NCI-H1417 treated with DMSO at 0.1 percent for 48 hours (cell line): ENCODE measurements around the gene ZBTB20.

Source experiments
- DNase-seq: peaks from one replicate; lab custom pipeline; 2025; lab: John Stamatoyannopoulos, UW

ZBTB20 gene

DNA sequence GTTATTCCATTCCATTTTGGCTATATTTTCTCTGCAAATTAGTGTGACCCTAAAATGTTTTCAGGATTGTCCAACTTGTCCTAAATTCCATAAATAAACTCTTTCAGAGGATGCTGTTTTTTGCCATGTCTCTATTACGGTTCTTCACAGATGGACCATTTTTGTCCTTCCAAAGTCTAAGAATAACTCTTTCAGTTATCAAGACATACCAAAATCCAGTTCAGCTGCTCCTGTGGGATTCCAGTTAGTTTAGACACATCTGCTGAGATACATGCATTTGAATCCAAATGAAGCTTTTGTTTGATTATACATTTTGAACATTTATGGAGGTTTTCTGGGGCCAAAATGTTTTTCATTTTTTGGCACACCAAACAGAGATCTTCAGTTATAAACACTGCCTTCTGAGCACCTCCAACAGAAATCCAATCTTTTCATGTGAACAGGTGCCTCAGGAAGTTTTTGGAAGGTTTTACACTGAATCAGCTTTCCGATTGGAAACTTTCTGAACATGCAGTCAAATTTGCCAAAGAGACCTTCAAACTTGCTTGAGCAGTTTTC lies 772.6 kb downstream of the ZBTB20 start:
- DNase-seq, result no peak

GRCh38 chr3:114370537-114371174 lies 776.4 kb downstream of the ZBTB20 start:
- DNase-seq, result no peak

DNA sequence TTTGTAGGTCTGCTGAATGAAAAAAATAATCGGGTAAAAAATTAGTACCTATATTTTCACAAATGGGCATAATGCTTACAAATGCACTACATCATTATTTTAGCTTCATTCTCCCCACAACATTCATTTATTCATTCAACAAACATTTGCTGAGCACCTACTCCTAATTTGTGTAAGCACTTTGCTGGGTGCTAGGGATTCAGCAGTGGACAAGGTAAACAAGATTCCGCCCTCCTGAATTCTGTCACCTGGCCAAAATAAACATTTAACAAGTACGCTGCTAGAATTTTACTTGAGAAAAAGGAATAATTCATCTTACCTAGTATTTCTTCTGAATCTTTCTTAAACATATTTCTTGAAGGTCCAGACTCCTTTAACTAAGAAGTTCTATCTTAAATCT lies 781.2 kb downstream of the ZBTB20 start:
- no peak for DNase-seq

- no peak for DNase-seq
Observed at GRCh38 chr3:114364806-114365654, 782.1 kb downstream of the ZBTB20 start.

- no peak for DNase-seq
Observed at GRCh38 chr3:114363554-114364202, 783.4 kb downstream of the ZBTB20 start.

GRCh38 chr3:114362815-114363214 lies 784.3 kb downstream of the ZBTB20 start:
- DNase-seq, result no peak

DNA sequence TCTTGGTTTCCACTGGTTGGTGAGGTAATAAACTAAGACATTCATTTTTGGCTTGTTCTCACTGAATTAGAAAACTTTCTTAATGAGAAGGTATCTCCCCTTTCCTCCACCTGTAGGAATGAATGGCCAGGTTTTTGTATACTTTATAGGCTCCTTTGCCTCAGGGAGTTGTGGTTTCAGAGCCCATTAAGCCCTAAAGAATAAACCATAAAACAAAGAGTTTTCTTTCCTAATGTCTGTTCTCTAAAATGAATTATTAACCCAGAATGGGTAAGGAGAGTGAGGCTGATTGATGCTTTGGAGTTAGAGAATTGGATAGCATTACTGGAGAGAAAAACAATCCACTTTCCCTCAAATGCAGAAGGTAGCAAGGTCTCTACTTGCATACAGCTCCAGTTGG lies 785.7 kb downstream of the ZBTB20 start:
- no peak for DNase-seq

DNA sequence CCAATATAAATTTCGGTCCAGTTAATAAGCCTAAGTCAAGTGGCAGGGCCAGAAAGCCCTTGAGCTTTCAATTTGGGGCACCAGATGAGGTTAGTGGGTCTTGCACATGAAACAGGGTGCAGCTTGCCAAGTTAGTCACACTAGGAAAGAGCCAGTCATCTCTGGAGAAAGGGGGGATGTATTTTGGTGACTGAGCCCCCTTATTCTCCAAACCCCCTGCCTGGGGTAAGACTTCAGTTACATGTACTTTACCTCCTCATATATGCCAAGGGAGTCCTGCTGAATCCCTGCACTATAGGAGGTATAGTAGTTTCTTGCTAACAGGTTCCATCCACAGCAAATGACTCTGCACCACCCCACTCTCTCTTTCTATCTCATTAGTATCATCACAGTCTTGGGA lies 790.6 kb downstream of the ZBTB20 start:
- DNase-seq, result no peak

GRCh38 chr3:114356066-114356465 lies 791.0 kb downstream of the ZBTB20 start:
- no peak for DNase-seq

DNA sequence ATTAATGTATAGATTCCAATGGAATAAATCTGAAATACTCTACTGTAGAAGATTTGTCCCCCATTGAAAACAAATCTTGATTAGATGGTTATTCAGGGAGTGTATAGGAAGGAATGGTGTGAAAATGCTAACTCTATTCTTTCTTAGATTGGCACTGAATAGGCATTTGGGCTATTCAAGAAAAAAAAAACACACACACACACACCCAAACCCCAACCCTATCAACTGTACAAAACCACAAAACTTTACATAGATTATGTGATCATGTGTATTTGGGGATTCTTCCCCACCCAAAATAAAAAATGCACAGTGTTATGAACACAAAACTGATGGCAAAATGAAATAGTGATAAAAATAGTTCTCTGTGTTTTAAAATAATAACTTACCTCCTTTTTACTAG lies 791.4 kb downstream of the ZBTB20 start:
- no peak for DNase-seq

- DNase-seq, result no peak
Observed at GRCh38 chr3:114351822-114352145, 795.3 kb downstream of the ZBTB20 start.

- no peak for DNase-seq
Observed at GRCh38 chr3:114351123-114351821, 795.8 kb downstream of the ZBTB20 start.

- no peak for DNase-seq
Observed at GRCh38 chr3:114350690-114351089, 796.4 kb downstream of the ZBTB20 start.

- DNase-seq, result no peak
Observed at GRCh38 chr3:114350271-114350670, 796.8 kb downstream of the ZBTB20 start.

GRCh38 chr3:114344492-114344891 lies 802.6 kb downstream of the ZBTB20 start:
- DNase-seq, result no peak

DNA sequence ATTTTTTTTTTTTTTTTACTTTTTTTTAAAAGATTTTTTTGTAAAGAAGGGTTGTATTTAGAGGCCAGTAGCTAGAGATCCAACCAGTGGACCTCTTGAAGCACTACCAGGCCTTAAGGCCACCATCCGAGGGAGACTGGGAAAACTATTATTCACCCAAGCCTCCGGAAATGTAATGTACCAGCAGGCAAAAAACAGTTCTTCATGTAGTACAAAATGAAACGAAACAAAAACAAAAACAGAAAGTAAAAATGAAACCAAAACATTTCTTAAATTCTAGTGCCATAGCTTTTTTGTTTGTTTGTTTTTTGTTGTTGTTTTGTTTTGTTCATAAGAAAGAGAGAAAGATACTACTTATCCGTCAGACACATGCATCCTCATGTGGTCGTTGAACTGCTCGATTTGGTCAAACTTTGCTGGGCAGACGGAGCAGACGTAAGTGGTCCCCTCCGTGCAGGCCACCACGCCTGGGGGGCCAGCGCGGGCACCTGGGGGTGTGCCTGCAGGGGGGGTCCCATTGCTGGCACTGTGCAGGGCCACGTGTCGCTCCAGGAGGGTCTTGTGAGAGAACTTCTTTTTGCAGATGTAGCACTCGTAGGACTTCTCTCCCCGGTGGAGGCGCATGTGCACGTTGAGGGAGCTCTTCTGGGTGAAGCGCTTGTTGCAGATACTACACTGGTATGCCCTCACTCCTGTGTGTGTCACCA lies 808.3 kb downstream of the ZBTB20 start:
- DNase-seq, result no peak

- DNase-seq, result no peak
Observed at GRCh38 chr3:114336857-114337256, 810.2 kb downstream of the ZBTB20 start.

GRCh38 chr3:114336122-114336697 lies 810.9 kb downstream of the ZBTB20 start:
- DNase-seq, result no peak

- no peak for DNase-seq
Observed at GRCh38 chr3:114333923-114334240, 813.2 kb downstream of the ZBTB20 start.

- no peak for DNase-seq
Observed at GRCh38 chr3:114333180-114333922, 813.7 kb downstream of the ZBTB20 start.
